ENCODE measurements around the gene XRCC4. TPM values are rescaled to one million over a fixed set of nuclear protein-coding genes. Genes with fewer than 3 reads are reported as not detected.

The XRCC4 gene
- total and polyA plus RNA-seq, 2 of the 13 experiments (the other 11 are each of a cell fraction or from before 2014, with no cell fraction given) = 2.8 to 12.6 TPM

- no peaks in the 10 kb centered on the region for H4K20me1 ChIP-seq (ENCODE audit: insufficient read depth, low read length)
- WGBS (ENCODE audit: low lambda C conversion rate) = 96% methylated on average over 3 of the region's 3 CpGs
- no peak overlapping the region for H3K9ac ChIP-seq (ENCODE audit: insufficient read depth, low read depth, low read length)
- H3K27ac ChIP-seq (ENCODE audit: extremely low read length, insufficient read depth, low read length) = no peak overlapping the region
- in situ Hi-C loops (cut with HindIII; ENCODE audit: extremely low pct_ligation_motif_present, low pct_unique_long_range_greater_than_20kb) = no loop called here
- ATAC-seq = no peak
- no peaks in the 10 kb centered on the region for H3K36me3 ChIP-seq (replicated peaks in 1 of 2; ENCODE audit: control insufficient read depth in 1 of 2, insufficient read depth in 2 of 2, low read length in 2 of 2)
- no peaks in the 10 kb centered on the region for H3K9me3 ChIP-seq (ENCODE audit: low read length)
- POLR2A ChIA-PET = no interaction called here
- BruUV-seq (replicated peaks) = no TSS peak
- no peak overlapping the region for H2AFZ ChIP-seq (ENCODE audit: low read length)
- H3K4me3 ChIP-seq (replicated peaks in 1 of 3; ENCODE audit: insufficient read depth in 1 of 3, low read depth in 2 of 3, low read length in 3 of 3) = no peak overlapping the region
- CTCF ChIA-PET (ENCODE audit: low intra/inter-chr PET ratio, low total read pairs) = no interaction called here
- intact Hi-C loops (cut with micrococcal nuclease; ENCODE audit: unreplicated experiment) = no loop called here
- no peak for DNase-seq (ENCODE audit: low spot score)
- no peak for FAIRE-seq
- TF ChIP-seq RARA (CRISPR knock-in tag; IDR thresholded peaks at IDR 0.05) (no peak), ATF3 (CRISPR knock-in tag; IDR thresholded peaks at IDR 0.05) (no peak), ZFP36 (IDR thresholded peaks at IDR 0.05; ENCODE audit: borderline replicate concordance, low read depth, low read length, partially characterized antibody) (no peak), ERF (CRISPR knock-in tag; IDR thresholded peaks at IDR 0.05) (no peak), ZBTB43 (CRISPR knock-in tag; conservative IDR thresholded peaks at IDR 0.05) (no peak), POLR2G (IDR thresholded peaks at IDR 0.05; ENCODE audit: low read depth, low read length) (no peak), ZNF776 (CRISPR knock-in tag; IDR thresholded peaks at IDR 0.05) (no peak), KDM4B (CRISPR knock-in tag; IDR thresholded peaks at IDR 0.05) (no peak), FUBP1 (CRISPR knock-in tag; IDR thresholded peaks at IDR 0.05; ENCODE audit: borderline replicate concordance) (no peak), FOXC1 (CRISPR knock-in tag; IDR thresholded peaks at IDR 0.05; ENCODE audit: borderline replicate concordance) (no peak)
- TF ChIP-seq, protein P1, sequence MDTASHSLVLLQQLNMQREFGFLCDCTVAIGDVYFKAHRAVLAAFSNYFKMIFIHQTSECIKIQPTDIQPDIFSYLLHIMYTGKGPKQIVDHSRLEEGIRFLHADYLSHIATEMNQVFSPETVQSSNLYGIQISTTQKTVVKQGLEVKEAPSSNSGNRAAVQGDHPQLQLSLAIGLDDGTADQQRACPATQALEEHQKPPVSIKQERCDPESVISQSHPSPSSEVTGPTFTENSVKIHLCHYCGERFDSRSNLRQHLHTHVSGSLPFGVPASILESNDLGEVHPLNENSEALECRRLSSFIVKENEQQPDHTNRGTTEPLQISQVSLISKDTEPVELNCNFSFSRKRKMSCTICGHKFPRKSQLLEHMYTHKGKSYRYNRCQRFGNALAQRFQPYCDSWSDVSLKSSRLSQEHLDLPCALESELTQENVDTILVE (CRISPR knock-in tag; IDR thresholded peaks at IDR 0.05) = no peak
- TF ChIP-seq, protein P2, sequence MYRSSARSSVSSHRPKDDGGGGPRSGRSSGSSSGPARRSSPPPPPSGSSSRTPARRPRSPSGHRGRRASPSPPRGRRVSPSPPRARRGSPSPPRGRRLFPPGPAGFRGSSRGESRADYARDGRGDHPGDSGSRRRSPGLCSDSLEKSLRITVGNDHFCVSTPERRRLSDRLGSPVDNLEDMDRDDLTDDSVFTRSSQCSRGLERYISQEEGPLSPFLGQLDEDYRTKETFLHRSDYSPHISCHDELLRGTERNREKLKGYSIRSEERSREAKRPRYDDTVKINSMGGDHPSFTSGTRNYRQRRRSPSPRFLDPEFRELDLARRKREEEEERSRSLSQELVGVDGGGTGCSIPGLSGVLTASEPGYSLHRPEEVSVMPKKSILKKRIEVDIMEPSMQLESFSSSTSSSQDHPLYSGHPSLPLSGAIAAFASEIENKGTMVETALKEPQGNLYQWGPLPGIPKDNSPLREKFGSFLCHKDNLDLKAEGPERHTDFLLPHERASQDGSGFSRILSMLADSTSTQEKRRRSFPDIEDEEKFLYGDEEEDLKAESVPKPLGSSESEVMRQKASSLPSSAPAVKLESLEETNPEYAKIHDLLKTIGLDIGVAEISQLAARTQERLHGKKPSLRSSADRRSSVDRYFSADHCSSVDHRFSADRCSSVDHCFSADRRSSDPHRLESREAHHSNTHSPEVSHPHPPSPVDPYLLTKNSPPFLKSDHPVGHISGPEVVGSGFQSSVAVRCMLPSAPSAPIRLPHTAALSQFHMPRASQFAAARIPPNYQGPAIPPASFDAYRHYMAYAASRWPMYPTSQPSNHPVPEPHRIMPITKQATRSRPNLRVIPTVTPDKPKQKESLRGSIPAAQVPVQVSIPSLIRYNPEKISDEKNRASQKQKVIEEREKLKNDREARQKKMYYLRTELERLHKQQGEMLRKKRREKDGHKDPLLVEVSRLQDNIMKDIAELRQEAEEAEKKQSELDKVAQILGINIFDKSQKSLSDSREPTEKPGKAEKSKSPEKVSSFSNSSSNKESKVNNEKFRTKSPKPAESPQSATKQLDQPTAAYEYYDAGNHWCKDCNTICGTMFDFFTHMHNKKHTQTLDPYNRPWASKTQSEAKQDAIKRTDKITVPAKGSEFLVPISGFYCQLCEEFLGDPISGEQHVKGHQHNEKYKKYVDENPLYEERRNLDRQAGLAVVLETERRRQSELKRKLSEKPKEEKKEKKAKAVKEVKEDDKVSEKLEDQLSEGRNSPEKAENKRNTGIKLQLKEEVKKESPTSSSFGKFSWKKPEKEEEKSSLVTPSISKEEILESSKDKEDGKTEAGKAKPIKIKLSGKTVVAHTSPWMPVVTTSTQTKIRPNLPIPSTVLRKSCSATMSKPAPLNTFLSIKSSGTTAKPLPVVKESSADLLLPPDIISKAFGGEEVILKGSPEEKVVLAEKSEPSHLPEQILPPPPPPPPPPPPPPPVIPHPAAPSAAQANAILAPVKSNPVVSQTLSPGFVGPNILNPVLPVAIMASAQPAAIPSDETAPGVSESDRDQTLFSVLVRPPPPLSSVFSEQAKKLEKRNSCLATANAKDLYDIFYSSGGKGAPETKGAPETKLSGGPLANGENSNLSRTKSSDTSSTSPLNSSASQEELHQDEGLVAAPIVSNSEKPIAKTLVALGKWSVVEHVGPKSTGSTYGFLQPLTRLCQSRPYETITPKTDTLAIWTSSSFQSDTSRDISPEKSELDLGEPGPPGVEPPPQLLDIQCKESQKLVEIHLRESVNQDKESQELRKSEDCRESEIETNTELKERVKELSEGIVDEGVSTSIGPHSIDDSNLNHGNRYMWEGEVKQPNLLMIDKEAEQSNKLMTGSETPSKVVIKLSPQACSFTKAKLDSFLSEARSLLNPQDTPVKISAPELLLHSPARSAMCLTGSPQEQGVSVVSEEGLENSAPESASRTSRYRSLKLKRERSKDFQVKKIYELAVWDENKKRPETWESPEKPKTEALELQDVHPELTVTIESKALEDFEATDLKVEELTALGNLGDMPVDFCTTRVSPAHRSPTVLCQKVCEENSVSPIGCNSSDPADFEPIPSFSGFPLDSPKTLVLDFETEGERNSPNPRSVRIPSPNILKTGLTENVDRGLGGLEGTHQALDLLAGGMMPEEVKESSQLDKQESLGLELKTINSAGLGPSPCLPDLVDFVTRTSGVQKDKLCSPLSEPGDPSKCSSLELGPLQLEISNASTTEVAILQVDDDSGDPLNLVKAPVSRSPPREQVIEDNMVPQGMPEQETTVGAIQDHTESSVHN (CRISPR knock-in tag; IDR thresholded peaks at IDR 0.05) = no peak
- H3K4me1 ChIP-seq (ENCODE audit: insufficient read depth, low read length) = 0 out of 2 replicates have a peak, but pooled peaks cover under 1% of the 10 kb centered on the region
- H3K4me2 ChIP-seq (ENCODE audit: low read depth, low read length) = no peak overlapping the region
- H3K79me2 ChIP-seq (ENCODE audit: insufficient read depth, low read length) = no peaks in the 10 kb centered on the region
- H3K27me3 ChIP-seq (ENCODE audit: control insufficient read depth in 1 of 2, insufficient read depth in 2 of 2, low read length in 2 of 2) = no peaks in the 10 kb centered on the region
Observed at GRCh38 chr5:83048277-83048676, 29.1 kb upstream of the XRCC4 start.
